HL-60 (cell line): Measurements from ENCODE around the gene EIF4E1B.

Experiments used
- DNase-seq, 2 experiments: peaks; one replicate each; pipeline ENCODE4 v3.0.0-alpha.2; 2010 to 2020; ENCODE audit warnings: low read depth in 1 of 2, low spot score in 1 of 2
- H3K27ac ChIP-seq: fragments of 250-450 bp; sonication (Bioruptor Pico); replicated peaks from 2 replicates; pipeline ENCODE4 v1.5.1; 2020; ENCODE audit warnings: mild to moderate bottlenecking, moderate library complexity
- H3K27me3 ChIP-seq: fragments of 250-450 bp; sonication (Bioruptor Pico); 2 replicates; pipeline ENCODE4 v1.5.1; 2021; ENCODE audit warnings: mild to moderate bottlenecking, moderate library complexity; ENCODE audit not compliant: insufficient read depth, poor library complexity, severe bottlenecking
- H3K4me3 ChIP-seq: replicated peaks from 2 replicates; pipeline ENCODE4 v1.5.1; 2011; ENCODE audit warnings: mild to moderate bottlenecking, control low read depth, low read length; ENCODE audit not compliant: insufficient read depth
- GABPA ChIP-seq: IDR thresholded peaks from 2 replicates; pipeline ENCODE4 v1.6.1; 2012; ENCODE audit warnings: low read depth
- POLR2AphosphoS5 ChIP-seq: IDR thresholded peaks from 2 replicates; pipeline ENCODE4 v1.6.1; 2012; ENCODE audit warnings: low read depth
- SPI1 ChIP-seq: IDR thresholded peaks from 2 replicates; pipeline ENCODE4 v1.6.1; 2012; ENCODE audit warnings: low read depth, mild to moderate bottlenecking, borderline replicate concordance
- TF ChIP-seq, protein P1 (sequence below): IDR thresholded peaks from one replicate; pipeline ENCODE4 v1.5.1; 2011; ENCODE audit warnings: low read length, control low read depth, inconsistent platforms; ENCODE audit not compliant: insufficient read depth
- TF ChIP-seq, protein P2 (sequence below): IDR thresholded peaks from 2 replicates; pipeline ENCODE4 v1.6.1; 2012; ENCODE audit warnings: low read depth; ENCODE audit not compliant: insufficient replicate concordance

EIF4E1B gene

DNA sequence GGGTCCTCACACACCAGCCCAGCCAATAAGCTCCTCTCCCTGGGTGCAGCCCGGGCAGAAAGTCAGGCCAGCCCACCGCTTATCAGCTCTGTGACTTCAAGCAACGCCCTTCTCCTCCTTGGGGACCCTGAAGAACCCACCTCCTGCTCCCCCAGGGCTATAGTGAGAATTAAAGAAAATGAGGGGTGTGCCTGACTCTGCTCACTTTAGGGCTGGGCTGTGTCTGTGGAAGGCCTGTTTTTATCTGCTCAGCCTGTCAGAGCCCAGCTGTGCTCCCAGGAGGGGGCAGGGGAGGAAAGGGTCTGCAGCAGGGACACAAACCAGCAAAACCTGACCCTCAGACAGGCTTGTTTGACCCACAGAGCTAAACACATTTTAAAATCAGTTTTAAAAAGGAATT lies 24.4 kb upstream of the EIF4E1B start:
- H3K27ac ChIP-seq, result no peak overlapping the region
- H3K27me3 ChIP-seq, result peaks cover 18% of the 10 kb centered on the region
- no peak for DNase-seq
- TF ChIP-seq, protein P1, sequence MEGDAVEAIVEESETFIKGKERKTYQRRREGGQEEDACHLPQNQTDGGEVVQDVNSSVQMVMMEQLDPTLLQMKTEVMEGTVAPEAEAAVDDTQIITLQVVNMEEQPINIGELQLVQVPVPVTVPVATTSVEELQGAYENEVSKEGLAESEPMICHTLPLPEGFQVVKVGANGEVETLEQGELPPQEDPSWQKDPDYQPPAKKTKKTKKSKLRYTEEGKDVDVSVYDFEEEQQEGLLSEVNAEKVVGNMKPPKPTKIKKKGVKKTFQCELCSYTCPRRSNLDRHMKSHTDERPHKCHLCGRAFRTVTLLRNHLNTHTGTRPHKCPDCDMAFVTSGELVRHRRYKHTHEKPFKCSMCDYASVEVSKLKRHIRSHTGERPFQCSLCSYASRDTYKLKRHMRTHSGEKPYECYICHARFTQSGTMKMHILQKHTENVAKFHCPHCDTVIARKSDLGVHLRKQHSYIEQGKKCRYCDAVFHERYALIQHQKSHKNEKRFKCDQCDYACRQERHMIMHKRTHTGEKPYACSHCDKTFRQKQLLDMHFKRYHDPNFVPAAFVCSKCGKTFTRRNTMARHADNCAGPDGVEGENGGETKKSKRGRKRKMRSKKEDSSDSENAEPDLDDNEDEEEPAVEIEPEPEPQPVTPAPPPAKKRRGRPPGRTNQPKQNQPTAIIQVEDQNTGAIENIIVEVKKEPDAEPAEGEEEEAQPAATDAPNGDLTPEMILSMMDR, result no peak
- TF ChIP-seq GABPA (no peak), POLR2AphosphoS5 (no peak), SPI1 (no peak)
- TF ChIP-seq, protein P2, sequence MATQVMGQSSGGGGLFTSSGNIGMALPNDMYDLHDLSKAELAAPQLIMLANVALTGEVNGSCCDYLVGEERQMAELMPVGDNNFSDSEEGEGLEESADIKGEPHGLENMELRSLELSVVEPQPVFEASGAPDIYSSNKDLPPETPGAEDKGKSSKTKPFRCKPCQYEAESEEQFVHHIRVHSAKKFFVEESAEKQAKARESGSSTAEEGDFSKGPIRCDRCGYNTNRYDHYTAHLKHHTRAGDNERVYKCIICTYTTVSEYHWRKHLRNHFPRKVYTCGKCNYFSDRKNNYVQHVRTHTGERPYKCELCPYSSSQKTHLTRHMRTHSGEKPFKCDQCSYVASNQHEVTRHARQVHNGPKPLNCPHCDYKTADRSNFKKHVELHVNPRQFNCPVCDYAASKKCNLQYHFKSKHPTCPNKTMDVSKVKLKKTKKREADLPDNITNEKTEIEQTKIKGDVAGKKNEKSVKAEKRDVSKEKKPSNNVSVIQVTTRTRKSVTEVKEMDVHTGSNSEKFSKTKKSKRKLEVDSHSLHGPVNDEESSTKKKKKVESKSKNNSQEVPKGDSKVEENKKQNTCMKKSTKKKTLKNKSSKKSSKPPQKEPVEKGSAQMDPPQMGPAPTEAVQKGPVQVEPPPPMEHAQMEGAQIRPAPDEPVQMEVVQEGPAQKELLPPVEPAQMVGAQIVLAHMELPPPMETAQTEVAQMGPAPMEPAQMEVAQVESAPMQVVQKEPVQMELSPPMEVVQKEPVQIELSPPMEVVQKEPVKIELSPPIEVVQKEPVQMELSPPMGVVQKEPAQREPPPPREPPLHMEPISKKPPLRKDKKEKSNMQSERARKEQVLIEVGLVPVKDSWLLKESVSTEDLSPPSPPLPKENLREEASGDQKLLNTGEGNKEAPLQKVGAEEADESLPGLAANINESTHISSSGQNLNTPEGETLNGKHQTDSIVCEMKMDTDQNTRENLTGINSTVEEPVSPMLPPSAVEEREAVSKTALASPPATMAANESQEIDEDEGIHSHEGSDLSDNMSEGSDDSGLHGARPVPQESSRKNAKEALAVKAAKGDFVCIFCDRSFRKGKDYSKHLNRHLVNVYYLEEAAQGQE, result no peak
- no peak overlapping the region for H3K4me3 ChIP-seq

DNA sequence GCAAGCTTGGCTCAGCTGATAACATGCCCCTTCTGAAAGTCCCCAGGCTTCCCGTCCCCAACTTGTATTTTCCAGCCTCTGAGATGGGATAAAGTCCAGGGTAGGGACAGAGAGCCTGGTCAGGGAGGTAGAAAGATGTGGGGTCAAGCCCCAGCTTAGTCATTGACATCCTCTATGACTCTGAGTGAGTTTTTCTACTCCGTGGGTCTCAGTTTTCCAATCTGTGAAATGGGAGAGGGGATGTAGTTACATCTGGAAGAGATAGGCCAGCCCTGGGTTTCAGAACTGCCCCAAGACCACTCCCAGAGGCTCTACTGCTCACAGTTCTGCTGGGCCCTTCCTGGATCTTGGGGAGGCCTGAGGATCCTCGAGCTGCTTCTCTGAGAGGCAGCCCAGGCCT lies 23.6 kb upstream of the EIF4E1B start:
- Histone ChIP-seq H3K27me3 (peaks cover 24% of the 10 kb centered on the region), H3K27ac (no peak overlapping the region), H3K4me3 (no peak overlapping the region)
- TF ChIP-seq, protein P2, result no peak
- TF ChIP-seq SPI1, result no peak
- no peak for DNase-seq

DNA sequence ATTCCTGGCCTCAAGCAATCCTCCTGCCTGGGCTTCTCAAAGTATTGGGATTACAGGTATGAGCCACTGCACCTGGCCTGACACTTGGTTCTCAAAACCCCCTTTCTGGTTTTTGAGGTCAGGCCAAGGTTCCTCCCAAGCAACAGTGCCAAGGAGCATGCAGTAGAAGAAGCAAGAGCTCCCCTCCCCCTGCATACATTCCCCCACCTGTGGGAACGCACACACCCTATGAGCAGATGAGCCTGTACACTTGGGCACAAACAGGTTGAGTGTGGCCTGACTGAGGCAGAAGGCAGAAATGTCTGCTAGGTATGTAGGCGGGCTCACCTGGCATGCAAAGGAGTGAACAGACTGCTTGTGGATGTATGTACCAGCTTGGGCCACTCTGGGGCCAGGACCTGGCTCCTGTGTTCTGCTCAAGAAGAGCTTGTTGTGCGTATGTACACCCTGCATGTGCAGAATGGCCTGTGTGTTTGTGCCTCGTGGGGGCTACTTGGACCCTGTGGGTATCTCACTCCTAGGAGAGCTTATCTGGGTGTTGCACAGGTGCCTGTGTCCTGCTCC lies 22.3 kb upstream of the EIF4E1B start:
- Histone ChIP-seq H3K4me3 (no peak overlapping the region), H3K27me3 (peaks cover 24% of the 10 kb centered on the region), H3K27ac (no peak overlapping the region)
- DNase-seq, result no peak
- TF ChIP-seq GABPA, result no peak
- TF ChIP-seq, protein P1, result no peak
- no peak for TF ChIP-seq POLR2AphosphoS5
- no peak for TF ChIP-seq SPI1
- TF ChIP-seq, protein P2, result no peak
